Common myeloid progenitor, CD34-positive (primary cell): ENCODE results near the gene HERC2.

Source experiments
- CTCF ChIA-PET: fragments of 350-600 bp; sonication (Branson Sonifier 250); formaldehyde crosslinking; loops from one replicate; lab custom pipeline; 2021; ENCODE audit warnings: antibody characterized with exemption; lab: Charles Lee
- POLR2A ChIA-PET: fragments of 350-600 bp; sonication (Branson Sonifier 250); formaldehyde crosslinking; loops from one replicate; lab custom pipeline; 2021; ENCODE audit warnings: antibody characterized with exemption; lab: Charles Lee
- DNase-seq, 3 donors: peaks; one replicate each; pipeline versions ENCODE4 v3.0.0 to v3.0.0-alpha.2; 2013
- H3K27ac ChIP-seq, 2 experiments: 1 replicate in 1 of 2; 2 replicates in 1 of 2; pipeline ENCODE4 v1.7.0; 2013; ENCODE audit warnings: inconsistent platforms in 2 of 2, low read length in 2 of 2, mild to moderate bottlenecking in 2 of 2, low read depth in 1 of 2, moderate library complexity in 1 of 2; ENCODE audit not compliant: severe bottlenecking in 2 of 2, insufficient read depth in 1 of 2, poor library complexity in 1 of 2
- H3K27me3 ChIP-seq, 5 experiments: replicated peaks in 2 of 5; 1 replicate in 3 of 5; 2 replicates in 2 of 5; pipeline versions ENCODE4 v1.6.1 to v1.7.0; 2013; ENCODE audit warnings: low read length in 4 of 5, mild to moderate bottlenecking in 2 of 5, moderate library complexity in 2 of 5, inconsistent platforms in 1 of 5; ENCODE audit not compliant: insufficient read depth in 5 of 5, control insufficient read depth in 4 of 5
- H3K36me3 ChIP-seq, 4 experiments: 1 replicate in 2 of 4; 2 replicates in 2 of 4; pipeline versions ENCODE4 v1.6.1 to v1.7.0; 2013; ENCODE audit warnings: low read length in 3 of 4, control low read depth in 1 of 4, mild to moderate bottlenecking in 1 of 4; ENCODE audit not compliant: control insufficient read depth in 4 of 4, insufficient read depth in 4 of 4
- H3K4me1 ChIP-seq, 4 experiments: 1 replicate in 3 of 4; 2 replicates in 1 of 4; pipeline versions ENCODE4 v1.6.1 to v1.7.1; 2013; ENCODE audit warnings: low read length in 3 of 4, mild to moderate bottlenecking in 3 of 4, control low read depth in 1 of 4, inconsistent platforms in 1 of 4, moderate library complexity in 1 of 4; ENCODE audit not compliant: control insufficient read depth in 4 of 4, insufficient read depth in 4 of 4; ENCODE audit errors: control extremely low read depth in 1 of 4
- H3K4me3 ChIP-seq, 7 experiments: 1 replicate in 4 of 7; 2 replicates in 3 of 7; pipeline versions ENCODE4 v1.5.1 to v1.7.0; 2013; ENCODE audit warnings: mild to moderate bottlenecking in 7 of 7, low read length in 6 of 7, moderate library complexity in 6 of 7, inconsistent platforms in 2 of 7, low read depth in 2 of 7, control low read depth in 1 of 7; ENCODE audit not compliant: insufficient read depth in 4 of 7, control insufficient read depth in 1 of 7; ENCODE audit errors: extremely low read depth in 1 of 7
- H3K9me3 ChIP-seq, 5 experiments: 1 replicate in 4 of 5; 2 replicates in 1 of 5; pipeline versions ENCODE4 v1.6.1 to v1.7.1; 2013; ENCODE audit warnings: low read length in 4 of 5, mild to moderate bottlenecking in 2 of 5, inconsistent platforms in 1 of 5, low read depth in 1 of 5, moderate library complexity in 1 of 5; ENCODE audit not compliant: control insufficient read depth in 4 of 5, insufficient read depth in 2 of 5; ENCODE audit errors: control extremely low read depth in 1 of 5
- WGBS: methylation state at CpG from one replicate; pipeline ENCODE4 v1.1.5; 2013; ENCODE audit not compliant: insufficient coverage; 5-methylcytosine and 5-hydroxymethylcytosine counted together

The HERC2 gene

DNA sequence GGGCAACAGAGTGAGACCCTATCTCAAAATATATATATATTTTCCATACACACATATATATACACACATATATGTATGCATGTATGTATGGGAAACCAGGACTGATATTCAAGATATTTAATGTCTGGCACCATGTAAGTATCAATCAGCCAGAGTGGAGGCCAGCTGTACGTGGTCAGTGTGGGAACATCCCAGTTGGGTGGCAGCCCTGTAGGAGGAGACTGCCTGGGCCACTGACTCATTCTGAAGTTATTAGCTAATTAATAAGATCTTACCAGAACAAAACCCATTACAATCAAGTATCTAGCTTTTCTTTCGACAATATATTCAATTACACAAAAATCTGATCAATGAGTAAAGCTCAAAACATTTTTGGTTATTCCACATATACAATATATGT is 137.8 kb downstream of the HERC2 start:
- WGBS, result 100% methylated on average over 1 of the region's 2 CpGs
- H3K27ac ChIP-seq, result no peak overlapping the region
- H3K9me3 ChIP-seq, result no peaks in the 10 kb centered on the region
- DNase-seq, result no peak
- ChIA-PET POLR2A (no interaction called here), CTCF (no interaction called here)
- H3K4me3 ChIP-seq, result no peak overlapping the region
- H3K4me1 ChIP-seq, result no peaks in the 10 kb centered on the region
- peaks cover 28 to 68% (median 43%) of the 10 kb centered on the region in 4 experiments for H3K36me3 ChIP-seq
- H3K27me3 ChIP-seq, result no peaks in the 10 kb centered on the region

DNA sequence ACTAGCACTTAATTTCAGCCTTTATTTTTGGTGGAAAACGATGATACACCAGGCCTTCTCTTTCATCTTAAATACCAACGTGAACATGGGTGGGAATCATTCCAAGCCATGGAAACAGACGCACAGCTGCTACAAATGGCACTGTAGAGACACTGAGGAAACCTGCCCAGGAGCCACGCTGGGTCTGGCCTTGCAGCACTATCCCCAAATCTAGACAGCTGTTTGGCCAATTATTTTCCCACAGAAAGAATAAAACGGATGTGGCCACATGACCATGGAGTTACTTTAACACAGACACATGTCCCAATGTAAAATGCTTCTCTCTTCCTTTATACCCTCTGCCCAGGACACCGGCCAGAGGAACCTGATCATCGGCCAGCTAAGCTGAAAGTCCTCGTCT is 139.2 kb downstream of the HERC2 start:
- no peak overlapping the region for H3K4me3 ChIP-seq
- no peaks in the 10 kb centered on the region for H3K4me1 ChIP-seq
- DNase-seq, result no peak
- CTCF ChIA-PET, result no interaction called here
- POLR2A ChIA-PET, result no interaction called here
- peaks cover 22 to 66% (median 42%) of the 10 kb centered on the region in 4 experiments for H3K36me3 ChIP-seq
- WGBS, result 99% methylated on average over 7 of the region's 8 CpGs
- H3K9me3 ChIP-seq, result no peaks in the 10 kb centered on the region
- H3K27ac ChIP-seq, result no peak overlapping the region
- no peaks in the 10 kb centered on the region for H3K27me3 ChIP-seq

DNA sequence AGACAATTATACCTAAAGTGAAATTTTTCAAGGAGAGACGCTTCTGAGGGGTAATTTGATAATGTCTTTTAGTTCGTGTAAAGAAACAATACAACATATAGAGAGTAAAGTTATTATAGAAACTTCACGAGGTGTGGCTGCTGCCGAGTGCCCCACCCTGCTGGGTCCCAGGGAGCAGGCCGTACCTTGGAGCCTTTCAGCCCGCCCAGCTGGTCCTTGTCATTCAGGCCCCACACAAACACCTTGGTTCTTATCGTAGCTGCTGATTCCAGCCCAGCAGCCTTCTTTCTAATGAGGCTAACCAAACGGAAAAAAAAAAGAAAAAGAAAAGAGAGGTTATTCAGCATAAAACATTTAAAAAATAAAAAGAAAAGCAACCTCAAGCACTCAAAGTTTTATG is 139.8 kb downstream of the HERC2 start:
- Histone ChIP-seq H3K4me3 (no peak overlapping the region), H3K27me3 (no peaks in the 10 kb centered on the region), H3K4me1 (no peaks in the 10 kb centered on the region), H3K27ac (no peak overlapping the region), H3K9me3 (no peaks in the 10 kb centered on the region), H3K36me3 (peaks cover 21 to 66% (median 41%) of the 10 kb centered on the region in 4 experiments)
- ChIA-PET POLR2A (no interaction called here), CTCF (no interaction called here)
- WGBS, result 100% methylated on average over 2 of the region's 8 CpGs
- DNase-seq, result no peak

DNA sequence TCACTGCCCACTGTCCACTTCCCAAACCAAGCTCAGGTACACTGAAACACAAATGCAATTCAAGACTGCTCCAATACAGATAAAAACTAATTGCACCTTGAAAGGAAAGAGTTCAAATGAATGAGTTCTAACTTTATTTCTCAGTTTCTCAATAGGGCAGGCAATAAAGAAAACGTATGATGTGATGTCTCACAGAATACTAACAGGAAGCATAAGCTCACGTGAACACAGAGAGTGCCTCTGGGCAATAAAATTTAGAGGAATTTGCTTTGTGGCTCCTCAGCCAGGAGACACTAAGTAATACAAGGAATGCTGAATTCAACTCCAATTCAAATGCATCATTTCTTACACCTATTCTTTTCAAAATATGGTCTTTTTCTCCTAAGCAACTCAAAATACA is 140.6 kb downstream of the HERC2 start:
- Histone ChIP-seq H3K27me3 (no peaks in the 10 kb centered on the region), H3K36me3 (peaks cover 13 to 68% (median 42%) of the 10 kb centered on the region in 4 experiments), H3K27ac (no peak overlapping the region), H3K9me3 (no peaks in the 10 kb centered on the region), H3K4me1 (no peaks in the 10 kb centered on the region), H3K4me3 (no peak overlapping the region)
- DNase-seq, result no peak
- WGBS, result 88% methylated on average over 2 of the region's 2 CpGs
- ChIA-PET CTCF (no interaction called here), POLR2A (no interaction called here)

DNA sequence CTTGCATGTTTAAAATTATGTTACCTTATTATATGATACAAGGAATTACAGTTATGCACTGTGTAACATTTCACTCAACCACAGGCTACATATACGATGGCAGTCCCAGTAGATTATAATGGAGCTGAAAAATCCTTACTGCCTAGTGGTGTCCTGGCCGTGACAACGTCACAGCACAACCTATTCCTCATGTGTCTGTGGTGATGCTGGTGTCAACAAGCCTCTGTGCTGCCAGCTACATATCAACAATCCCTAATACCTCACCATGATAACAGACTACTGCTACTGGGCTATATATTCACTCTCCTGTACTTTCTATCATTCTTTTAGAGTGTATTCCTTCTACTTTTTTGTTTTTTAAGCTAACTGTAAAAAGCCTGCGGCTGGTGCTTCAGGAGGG is 142.7 kb downstream of the HERC2 start:
- no peaks in the 10 kb centered on the region for H3K4me1 ChIP-seq
- no peak overlapping the region for H3K4me3 ChIP-seq
- CTCF ChIA-PET, result no interaction called here
- no peaks in the 10 kb centered on the region for H3K27me3 ChIP-seq
- POLR2A ChIA-PET, result no interaction called here
- no peak for DNase-seq
- H3K36me3 ChIP-seq, result peaks cover 5 to 70% (median 39%) of the 10 kb centered on the region in 4 experiments
- no peak overlapping the region for H3K27ac ChIP-seq
- WGBS, result 100% methylated on average over 4 of the region's 4 CpGs
- H3K9me3 ChIP-seq, result no peaks in the 10 kb centered on the region

DNA sequence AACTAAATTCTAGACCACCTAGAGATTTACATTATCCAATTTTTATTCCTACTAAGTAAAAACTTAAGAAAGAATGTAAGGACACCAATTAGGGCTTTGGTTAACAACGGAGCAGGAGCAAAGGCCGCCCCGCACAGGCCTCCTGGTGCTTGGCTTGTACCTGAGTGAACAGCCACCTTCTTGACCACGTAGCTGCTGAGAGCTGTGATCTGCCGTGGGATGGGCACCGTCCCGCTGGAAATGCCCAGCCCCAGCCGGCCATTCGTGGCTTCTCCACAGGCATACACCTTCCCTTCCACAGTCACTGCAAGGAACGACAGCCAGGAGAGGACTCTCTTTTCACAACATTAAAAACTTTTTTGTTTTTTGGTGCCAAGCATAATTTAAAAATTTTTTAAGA is 143.3 kb downstream of the HERC2 start:
- ChIA-PET POLR2A (no interaction called here), CTCF (no interaction called here)
- no peak for DNase-seq
- Histone ChIP-seq H3K27ac (no peak overlapping the region), H3K9me3 (no peaks in the 10 kb centered on the region), H3K36me3 (peaks cover 5 to 72% (median 40%) of the 10 kb centered on the region in 4 experiments), H3K4me3 (no peak overlapping the region), H3K4me1 (no peaks in the 10 kb centered on the region), H3K27me3 (no peaks in the 10 kb centered on the region)
- WGBS, result 100% methylated on average over 4 of the region's 10 CpGs

DNA sequence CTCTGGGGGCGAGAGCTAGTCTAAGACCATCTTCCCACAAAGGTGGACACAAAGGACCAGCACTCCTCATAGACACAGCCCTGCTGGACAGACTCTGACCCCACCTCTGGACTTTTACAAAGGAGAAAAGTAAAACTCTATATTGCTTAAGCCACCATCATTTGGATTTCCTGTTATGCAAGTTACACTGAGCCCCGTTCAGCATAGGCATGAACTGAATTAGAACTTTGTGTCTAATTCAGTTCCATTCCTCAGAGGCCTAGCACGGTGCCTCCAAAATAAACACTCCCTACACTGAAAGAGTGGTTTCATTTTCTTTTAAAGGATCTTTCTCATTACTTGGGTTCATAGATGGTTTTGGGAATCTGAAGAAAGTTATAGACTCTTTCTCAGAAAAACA is 143.7 kb downstream of the HERC2 start:
- no peak for DNase-seq
- Histone ChIP-seq H3K9me3 (no peaks in the 10 kb centered on the region), H3K27ac (no peak overlapping the region), H3K4me1 (no peaks in the 10 kb centered on the region), H3K27me3 (no peaks in the 10 kb centered on the region), H3K36me3 (peaks cover 5 to 75% (median 40%) of the 10 kb centered on the region in 4 experiments), H3K4me3 (no peak overlapping the region)
- POLR2A ChIA-PET, result no interaction called here
- WGBS, result 100% methylated on average over 1 of the region's 3 CpGs
- CTCF ChIA-PET, result no interaction called here
